ENCODE results near the gene IQSEC3.

DNA sequence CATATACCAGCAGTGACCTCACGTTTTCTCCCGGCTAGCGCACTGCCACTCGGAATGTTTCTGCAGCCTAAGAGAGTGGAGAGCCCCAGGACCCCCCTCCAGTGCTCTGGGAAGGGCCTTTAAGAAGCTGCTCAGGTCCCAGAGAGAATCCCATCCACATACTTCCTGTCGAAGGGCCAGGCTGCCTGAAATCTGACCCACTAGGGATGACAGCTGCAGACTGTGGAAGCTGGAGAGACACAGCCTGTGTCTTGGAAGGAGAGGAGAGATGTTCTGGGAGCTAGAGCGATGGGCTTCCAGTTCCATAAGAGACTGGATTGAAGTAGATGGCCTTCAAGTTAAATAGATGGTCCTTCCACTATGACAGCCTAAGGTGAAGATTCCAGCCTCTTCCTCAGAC lies 54.4 kb downstream of the IQSEC3 start:
- TF ChIP-seq, protein P1, sequence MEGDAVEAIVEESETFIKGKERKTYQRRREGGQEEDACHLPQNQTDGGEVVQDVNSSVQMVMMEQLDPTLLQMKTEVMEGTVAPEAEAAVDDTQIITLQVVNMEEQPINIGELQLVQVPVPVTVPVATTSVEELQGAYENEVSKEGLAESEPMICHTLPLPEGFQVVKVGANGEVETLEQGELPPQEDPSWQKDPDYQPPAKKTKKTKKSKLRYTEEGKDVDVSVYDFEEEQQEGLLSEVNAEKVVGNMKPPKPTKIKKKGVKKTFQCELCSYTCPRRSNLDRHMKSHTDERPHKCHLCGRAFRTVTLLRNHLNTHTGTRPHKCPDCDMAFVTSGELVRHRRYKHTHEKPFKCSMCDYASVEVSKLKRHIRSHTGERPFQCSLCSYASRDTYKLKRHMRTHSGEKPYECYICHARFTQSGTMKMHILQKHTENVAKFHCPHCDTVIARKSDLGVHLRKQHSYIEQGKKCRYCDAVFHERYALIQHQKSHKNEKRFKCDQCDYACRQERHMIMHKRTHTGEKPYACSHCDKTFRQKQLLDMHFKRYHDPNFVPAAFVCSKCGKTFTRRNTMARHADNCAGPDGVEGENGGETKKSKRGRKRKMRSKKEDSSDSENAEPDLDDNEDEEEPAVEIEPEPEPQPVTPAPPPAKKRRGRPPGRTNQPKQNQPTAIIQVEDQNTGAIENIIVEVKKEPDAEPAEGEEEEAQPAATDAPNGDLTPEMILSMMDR (conservative IDR thresholded peaks at IDR 0.05; ENCODE audit: low read depth, low read length), result no peak
- no peak for TF ChIP-seq EZH2 (IDR thresholded peaks at IDR 0.05; ENCODE audit: borderline replicate concordance, low read depth, low read length, poor library complexity, severe bottlenecking)

Data from A673 (cell line).